GM12801 (cell line): Measurements from ENCODE around the gene RFC5.

Experiments used
- TF ChIP-seq, protein P1 (sequence below): IDR thresholded peaks from one replicate; pipeline ENCODE4 v1.5.1; 2011; ENCODE audit warnings: control low read depth; ENCODE audit not compliant: insufficient read length; ENCODE audit errors: extremely low read depth

Gene RFC5

GRCh38 chr12:118033902-118034301 lies 17.4 kb downstream of the RFC5 start:
- TF ChIP-seq, protein P1, sequence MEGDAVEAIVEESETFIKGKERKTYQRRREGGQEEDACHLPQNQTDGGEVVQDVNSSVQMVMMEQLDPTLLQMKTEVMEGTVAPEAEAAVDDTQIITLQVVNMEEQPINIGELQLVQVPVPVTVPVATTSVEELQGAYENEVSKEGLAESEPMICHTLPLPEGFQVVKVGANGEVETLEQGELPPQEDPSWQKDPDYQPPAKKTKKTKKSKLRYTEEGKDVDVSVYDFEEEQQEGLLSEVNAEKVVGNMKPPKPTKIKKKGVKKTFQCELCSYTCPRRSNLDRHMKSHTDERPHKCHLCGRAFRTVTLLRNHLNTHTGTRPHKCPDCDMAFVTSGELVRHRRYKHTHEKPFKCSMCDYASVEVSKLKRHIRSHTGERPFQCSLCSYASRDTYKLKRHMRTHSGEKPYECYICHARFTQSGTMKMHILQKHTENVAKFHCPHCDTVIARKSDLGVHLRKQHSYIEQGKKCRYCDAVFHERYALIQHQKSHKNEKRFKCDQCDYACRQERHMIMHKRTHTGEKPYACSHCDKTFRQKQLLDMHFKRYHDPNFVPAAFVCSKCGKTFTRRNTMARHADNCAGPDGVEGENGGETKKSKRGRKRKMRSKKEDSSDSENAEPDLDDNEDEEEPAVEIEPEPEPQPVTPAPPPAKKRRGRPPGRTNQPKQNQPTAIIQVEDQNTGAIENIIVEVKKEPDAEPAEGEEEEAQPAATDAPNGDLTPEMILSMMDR: no peak

- TF ChIP-seq, protein P1: no peak
These were observed 18.1 kb downstream of the RFC5 start for GRCh38 chr12:118034429-118035189.

DNA sequence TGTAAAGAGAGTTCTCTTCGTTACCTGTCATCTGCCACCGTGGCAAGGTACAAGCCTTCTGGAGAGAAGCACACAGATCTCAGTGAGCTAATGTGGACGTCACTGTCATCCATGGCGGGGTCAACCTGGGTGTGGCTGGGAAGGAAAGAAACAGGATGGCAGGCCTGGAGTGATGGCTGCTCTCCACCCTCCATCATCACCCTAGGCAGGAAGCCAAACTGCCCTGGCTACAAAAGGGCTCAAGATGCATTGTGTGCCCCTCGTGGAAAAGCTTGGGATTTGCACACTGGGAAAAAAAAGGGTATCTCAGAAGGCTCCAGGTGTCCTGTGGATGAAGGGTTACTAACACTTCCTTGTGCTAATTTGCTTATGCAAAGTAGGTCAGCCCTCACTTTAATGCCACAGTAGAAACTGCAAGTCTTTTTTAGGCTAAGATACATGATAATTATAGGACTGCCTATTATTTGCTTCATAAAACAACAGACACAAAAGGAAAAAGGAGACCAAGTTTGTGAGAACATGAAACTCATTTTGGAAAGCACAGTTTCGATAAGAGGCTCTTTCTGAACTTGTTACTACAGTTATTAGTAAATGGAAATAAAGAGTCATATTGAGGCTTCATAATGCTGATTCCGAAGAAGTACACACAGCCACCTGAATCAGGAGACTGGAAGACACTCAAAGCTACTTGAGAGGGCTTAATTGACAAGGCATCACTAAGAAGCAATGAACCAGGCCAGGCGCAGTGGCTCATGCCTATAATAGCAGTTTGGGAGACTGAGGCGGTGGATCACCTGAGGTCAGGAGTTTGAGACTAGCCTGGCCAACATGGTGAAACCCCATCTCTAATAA lies 18.9 kb downstream of the RFC5 start:
- TF ChIP-seq, protein P1: no peak

- TF ChIP-seq, protein P1: no peak
These were observed 20.3 kb downstream of the RFC5 start for GRCh38 chr12:118036672-118037411.

DNA sequence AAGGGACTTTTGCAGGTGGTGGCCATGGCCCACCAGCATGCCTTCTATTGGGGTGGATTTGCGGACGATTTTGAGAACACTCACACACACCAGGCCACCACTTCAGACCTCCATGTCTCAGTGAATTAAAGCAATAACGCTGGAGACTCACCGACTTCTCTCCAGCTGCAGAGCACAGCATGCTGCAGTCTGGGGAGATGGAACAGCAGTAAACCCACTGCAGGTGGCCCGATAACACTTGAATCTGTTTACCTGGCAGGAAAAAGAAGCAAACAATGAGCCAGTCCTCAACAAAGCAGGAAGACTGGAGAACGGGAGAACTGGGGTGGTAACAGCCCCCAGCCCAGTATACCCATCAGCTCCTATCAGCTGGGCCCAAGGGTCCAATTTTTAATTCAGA lies 21.6 kb downstream of the RFC5 start:
- TF ChIP-seq, protein P1: no peak

DNA sequence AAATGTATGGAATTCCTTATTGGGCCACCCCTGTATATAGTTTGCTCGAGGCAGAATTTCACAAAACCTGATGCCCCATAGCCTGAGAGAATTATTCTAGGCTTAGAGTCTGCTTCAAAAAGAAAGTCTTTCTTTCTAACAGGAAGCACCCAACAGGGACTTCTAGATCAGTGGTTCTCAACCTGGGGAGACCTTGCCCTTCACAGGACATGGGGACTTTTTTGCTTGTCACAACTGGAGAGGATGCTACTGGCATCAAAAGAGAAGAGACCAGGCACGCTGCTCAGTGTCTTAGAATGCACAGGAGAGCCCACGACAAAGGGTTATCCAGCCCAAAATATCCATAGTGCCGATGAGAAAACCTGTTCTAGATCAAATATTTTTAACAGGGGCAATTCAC lies 25.6 kb downstream of the RFC5 start:
- TF ChIP-seq, protein P1: no peak

DNA sequence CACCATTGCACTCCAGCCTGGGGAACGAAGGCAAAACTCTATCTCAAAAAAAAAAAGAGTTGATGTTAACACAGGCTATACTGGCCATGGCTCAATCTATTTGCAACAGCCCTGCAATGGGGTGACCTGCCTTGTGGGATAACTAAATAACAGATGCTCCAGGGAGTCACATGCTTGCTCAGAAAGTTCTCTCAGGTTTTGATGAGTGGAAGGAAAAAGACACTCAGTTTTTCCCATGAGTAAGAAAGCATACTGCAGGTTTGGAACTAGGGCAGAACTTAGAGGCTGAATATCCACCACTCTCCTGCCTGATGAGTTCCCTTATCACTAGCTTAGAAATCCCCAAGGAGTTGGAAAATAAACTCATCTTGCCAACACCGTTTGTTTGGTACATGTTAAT lies 27.6 kb downstream of the RFC5 start:
- TF ChIP-seq, protein P1: no peak
